Effector CD4-positive, alpha-beta T cell (primary cell): ENCODE results near the gene MAP1LC3B2.

ENCODE experiments used
- DNase-seq: peaks from one replicate; pipeline ENCODE4 v3.0.0-alpha.2; 2020

MAP1LC3B2 gene

DNA sequence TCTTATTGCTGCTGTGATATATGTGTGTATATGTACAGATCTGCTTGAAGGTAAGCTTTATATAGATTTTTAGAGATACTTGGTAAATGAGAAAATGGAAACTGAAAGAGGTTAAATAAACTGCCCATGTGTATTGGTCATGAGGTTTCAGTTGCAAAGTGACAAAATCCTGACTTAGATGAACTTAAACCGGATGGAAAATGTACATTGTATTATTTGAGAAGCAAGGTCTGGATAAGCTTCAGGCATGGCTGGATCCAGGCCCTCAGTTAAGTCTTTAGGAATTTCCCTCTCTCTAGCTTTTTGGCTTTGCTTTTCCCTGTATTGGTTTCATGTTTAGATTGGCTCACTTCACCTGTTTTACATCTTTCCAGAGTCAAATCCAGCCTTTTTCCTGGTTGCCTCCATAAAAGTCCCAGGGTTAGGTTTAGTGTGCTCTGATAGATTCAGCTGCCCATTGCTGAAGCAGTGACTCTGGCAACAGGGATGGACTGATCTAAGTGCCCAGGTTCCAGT lies 21.0 kb upstream of the MAP1LC3B2 start:
- DNase-seq = no peak

DNA sequence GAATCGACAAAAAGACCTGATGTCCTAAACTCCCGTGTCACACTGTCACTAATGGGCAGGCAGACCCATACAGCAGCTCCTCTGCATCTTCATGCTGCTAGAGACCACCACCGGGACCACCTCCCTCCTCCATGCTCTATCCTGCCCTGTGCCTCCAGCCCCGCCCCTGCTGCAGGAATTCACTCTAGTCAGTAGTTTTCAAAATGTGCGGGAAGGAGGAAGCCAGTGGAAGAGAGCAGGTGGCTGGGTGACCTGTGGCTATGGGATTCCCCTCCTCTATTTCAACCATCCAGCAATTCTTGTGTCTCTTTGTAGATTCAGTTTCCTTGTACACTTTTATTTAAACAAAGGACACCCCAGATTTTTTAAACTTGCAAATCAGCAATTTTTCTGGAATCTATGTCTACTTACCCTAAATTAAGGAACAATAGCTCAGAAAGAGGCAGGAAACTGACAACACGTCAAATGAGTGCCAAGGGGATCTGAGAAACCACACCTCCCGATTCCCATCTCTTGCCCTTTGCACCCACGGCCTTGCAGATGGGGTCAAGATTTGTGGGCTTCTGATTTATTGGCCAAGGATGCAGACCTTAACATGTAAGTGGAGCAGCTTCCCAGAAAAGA lies 20.4 kb upstream of the MAP1LC3B2 start:
- DNase-seq = no peak

DNA sequence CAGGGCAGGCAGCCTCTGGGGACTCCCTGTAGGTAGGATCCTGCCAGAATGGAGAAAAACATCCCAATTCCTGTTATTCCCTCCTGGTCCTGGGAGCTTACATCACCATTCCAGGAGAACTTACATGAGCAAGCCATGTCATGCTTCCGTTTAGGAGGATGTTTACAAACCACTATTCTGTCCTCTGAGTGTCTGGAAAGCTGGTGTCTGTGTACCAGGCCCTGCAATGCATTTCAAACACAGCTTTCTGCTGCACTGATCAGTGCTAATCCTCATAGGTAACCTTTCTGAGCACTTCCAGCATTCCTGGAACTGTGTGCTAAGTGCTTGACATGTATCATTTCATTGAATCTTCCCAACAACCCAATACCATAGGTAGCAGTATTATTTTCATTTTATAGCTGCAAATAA lies 19.8 kb upstream of the MAP1LC3B2 start:
- no peak for DNase-seq

DNA sequence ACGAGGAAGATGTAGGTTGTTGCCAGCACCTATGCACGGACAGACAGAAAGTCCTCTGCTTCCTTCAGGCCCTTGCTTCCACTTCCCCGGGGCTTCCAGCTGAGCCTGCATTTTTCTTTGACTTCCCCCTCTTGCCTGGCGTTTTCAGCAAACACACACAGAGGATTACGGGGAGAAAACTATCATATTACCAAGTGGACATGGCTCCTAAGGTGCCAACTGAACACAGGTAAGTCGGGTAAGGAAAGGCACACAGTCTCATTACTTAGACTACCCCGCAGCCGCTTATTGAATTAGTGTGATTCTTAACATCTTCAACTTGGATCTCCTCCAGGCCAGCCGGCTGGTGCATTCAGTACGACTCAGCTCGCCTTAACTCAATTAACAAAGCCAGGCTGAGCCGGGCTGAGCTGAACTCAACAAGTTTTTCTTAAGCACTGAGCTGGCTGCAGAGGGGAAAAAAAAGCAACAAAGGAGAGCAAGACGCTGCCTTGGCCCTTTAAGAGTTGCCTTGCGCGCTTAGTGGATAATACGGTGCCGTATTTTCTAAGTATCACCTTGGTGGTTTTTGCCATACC lies 19.2 kb upstream of the MAP1LC3B2 start:
- no peak for DNase-seq

DNA sequence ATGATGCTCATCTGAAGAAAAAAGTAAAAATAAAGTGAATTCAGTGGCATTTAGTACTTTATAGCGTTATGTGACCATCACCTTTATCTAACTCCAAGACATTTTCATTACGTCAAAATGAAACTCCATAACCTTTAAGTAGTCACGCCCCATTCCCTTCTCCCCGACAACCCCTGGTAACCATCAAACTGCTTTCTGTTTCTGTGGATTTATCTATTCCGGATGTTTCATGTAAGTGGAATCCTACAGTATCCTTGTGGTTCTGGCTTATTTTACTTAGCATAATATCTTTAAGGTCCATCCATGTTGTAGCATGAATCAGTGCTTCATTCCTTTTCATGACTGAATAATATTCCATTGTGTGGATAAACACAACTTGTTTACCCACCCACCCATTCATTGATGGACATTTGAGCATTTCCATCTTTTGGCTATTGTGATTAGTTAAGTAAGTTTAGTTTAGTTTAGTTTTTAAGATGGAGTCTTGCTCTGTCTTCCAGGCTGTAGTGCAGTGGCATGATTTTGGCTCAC lies 18.5 kb upstream of the MAP1LC3B2 start:
- DNase-seq = no peak

DNA sequence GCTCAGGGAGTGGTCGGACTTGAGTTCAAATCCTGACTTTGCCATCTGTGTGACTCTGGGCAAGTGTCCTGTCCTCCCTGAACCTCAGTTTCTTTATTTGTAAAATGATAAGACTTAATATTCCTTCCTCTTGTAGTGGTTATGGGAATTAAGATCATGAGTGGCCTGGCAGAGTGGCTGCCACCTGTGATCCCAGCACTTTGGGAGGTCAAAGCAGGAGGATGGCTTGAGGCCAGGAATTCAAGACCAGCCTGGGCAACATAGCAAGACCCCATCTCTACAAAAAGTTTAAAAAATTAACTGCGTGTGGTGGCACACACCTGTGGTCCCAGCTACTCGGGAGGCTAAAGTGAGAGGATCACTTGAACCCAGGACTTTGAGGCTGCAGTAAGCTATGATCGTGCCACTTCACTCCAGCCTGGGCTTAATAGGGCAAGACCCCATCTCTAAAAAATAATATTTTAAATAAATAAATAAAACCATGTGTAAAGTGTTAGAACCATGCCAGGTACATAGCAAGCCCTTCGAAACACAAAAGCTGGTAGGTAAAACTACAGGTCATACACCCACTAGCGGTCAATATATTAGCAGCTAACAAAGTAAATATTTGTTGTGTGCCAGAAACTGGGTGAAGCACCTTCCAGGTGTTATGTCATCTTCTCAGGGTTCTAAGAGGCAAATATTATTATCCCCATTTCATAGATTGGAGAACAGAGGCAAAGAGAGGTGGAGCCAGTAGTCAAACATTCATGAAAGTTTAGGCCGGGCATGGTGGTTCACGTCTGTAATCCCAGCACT lies 17.4 kb upstream of the MAP1LC3B2 start:
- no peak for DNase-seq

DNA sequence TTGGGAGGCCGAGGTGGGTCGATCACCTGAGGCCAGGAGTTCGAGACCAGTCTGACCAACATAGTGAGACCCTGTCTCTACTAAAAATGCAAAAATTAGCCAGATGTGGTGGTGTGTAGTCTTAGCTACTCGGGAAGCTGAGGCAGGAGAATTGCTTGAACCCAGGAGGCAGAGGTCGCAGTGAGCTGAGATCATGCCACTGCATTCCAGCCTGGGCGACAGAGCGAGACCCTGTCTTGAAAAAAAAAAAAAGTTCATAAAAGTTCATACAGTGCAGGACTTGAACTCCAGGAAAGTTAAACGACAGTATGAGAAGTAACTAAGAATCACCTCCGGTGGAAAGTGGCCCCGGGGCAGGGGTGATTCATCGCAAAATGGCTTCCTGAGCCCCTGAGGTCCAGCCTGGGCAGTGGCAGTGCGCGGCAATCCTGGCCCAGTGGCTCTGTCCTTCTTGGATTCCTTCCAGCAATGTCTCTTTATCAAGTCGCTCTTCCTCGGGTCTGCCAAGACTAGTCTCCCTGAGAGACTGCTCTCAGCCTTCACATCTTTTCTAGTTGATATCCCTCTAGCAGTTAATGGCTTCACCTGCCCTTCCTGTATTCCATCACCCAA lies 16.7 kb upstream of the MAP1LC3B2 start:
- DNase-seq = no peak

DNA sequence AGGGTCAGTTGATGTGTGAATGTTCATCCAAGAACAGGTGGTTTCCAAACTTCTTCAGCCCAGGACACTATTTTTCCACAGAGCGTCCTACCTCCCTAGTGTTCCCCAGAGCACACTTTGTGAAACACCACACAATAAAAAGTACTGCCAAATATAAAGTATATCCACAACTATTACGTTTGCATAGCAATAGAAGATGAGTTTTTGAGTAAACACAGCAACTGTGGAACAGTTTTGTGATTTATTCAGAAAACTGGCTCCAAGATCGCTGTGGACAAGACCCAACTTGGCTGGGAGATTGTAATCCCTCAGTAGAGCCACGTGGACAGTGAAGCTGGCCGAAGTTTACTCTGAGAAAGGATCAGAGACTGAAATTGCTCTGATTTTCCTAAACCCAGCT lies 14.5 kb upstream of the MAP1LC3B2 start:
- no peak for DNase-seq

DNA sequence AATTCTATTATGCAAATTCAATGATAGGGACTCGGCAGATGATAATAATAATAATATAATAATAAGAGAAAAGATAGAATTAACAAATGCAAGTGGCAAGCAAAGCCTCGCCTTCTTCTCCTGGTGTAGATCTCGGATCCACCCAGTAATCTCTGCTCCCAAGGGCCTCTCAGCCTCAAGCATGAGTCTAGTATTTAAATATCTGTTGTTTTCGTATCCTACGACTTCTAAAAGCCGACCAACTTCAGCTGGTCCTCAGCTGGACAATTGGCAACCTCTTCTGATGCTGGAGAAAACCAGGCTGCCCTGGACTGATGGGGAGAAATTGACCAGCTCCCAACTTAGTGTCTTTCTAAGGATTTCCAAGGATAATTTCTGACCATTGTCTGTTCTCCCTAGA lies 14.0 kb upstream of the MAP1LC3B2 start:
- DNase-seq = no peak

DNA sequence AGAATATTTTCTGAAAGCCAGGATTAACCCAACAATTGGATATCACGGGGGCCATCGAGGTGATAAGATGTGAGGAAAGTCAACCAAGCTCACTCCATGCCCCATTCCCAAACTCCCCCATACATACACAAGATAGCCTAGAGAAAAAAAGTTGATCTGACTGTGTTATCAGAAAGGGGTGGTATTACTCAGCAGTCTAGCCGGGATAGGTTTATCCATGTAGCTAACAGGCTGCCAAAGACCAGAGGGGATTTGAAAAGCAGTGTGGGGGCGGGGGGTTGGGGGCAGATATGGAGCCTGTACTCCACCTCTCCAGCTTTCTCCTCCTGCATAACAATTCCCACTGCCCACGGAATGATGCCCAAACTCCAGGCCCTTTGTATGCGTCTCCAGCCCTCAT lies 13.2 kb upstream of the MAP1LC3B2 start:
- DNase-seq = no peak

DNA sequence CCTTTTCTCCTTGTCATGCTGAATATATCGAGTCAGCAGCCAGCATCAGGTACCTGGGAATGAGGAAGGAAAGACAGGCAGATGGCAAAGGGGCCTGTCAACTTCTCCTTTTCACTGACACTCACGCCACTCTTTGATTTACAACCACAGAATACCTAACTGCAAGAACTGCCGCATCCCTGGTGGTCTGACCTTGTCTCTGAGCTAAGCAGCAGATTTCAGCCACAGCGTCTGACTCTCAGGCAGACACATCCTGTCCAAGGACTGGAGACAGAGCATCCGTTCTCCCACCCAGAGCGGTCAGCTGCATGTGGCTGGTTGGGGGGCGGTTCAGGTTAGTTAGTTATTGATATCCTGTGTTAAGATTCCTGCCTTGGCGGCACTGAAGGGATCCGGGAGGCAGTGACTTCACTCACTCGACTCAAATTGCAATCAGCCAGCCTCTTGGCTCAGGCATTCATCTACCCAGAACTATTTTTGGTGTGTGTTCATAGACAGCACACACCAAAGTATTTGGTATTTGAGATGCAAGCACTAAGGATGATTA lies 11.2 kb upstream of the MAP1LC3B2 start:
- no peak for DNase-seq

DNA sequence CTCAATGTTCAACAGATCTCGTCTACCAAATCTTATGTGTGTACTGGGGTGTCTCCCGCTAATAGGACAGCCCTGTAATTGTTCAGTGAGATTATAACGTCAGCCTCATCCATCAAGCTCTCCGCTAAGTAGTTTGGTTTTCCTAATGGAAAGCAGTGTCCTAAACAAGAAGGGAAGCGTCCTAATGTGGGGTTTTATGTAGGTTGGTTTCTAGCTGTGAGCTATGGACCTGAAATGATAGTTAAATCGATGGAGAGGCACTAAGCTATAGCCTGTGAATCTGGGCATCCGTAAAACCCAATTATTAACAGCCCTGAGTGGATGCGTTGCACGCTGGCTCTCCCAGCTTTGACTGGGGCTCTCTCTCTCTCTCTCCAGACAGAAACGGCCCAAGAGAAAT lies 9.2 kb upstream of the MAP1LC3B2 start:
- no peak for DNase-seq

DNA sequence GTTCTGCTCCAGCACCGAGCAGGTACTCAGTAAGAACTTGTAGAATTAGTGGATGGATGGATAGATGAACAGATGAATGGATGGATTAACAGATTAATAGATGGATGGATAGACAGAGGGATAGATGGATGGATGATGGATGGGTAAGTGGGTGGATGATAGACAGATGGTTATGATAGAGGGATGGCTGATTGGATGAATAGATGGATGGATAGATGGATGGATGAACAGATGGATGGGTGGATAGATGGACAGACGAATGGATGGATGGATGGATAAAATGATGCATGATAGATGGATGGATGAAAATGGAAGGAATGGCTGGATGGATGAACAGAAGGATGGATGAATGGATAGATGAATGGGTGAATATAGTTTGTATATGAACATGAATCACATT lies 8.0 kb upstream of the MAP1LC3B2 start:
- DNase-seq = no peak

DNA sequence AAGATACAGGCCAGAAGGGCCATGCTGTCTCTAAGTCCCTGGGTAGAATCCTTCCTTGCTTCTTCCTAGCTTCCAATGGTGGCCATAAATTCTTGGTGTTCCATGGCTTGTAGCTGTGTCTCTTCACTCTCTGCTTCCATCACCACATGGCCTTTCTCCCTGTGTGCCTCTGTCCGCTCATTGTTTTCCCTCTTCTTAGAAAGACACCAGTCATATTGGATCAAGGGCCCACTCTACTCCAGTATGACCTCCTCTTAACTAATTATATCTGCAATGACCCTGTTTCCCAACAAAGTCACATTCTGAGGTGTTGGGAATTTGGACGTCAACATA lies 7.6 kb upstream of the MAP1LC3B2 start:
- no peak for DNase-seq

DNA sequence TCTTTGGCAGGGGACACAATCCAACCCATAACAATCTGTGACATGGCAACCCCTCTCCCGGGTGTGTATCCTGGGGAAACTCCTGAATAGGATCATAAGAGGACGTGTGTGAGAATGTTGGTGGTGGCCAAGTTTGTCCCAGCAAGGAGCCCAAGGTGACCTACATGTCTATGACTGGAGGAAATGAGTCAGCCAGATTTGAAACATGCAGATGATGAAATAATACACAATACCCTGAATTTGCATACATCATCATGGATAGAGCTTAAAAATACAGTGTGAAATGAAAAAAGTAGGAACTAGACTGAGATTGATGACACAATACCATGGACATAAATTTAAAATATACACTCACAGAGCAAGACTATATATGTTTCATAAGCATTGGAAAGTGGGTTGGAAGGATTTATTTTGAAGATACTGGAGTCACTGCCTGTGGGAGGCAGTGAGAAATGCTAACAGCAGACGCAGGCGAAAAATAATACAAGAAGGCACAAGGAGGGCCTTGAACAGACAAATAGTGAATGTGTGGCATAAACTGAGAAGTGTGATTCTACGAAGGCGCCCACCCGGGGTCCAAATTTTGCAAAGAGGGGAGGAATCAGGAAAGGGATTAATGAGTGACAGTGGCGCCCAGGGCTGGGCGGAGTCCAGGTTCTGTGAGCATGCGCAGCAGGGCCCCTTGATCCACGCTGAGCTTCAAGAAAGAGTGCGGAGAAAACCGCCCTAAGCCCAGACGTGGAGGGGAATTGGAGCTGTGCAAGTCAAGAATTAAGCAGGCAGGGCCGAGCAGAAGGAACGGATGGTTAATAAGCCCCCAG lies 7.0 kb upstream of the MAP1LC3B2 start:
- no peak for DNase-seq

DNA sequence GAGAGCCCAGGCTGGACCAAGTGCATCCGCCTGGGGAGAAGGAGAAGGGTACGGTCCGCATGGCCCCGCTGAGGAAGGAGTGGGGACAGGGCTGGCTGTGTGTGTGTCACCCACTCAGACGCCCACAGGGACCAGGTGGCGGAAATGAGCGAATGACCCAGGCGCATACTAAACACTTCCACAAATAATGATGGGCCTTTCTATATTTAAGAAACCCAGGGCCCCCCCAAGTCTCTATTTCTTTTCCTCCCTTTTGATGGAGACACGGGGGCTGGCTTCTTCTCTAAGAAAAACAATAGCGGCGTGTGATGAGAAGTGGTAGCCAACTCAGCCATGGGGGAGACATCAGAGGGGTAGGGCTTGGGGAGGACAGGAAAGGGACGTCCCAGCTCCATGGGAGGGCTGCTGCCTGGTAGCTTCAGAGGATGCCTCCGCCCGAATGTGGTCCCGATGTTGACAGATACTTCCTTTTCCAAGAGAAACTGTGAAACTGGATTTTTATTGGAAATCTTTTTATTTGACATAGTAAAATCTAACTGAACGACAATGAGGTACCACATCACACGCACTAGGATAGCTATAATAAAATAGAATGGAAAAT lies 6.3 kb upstream of the MAP1LC3B2 start:
- no peak for DNase-seq

DNA sequence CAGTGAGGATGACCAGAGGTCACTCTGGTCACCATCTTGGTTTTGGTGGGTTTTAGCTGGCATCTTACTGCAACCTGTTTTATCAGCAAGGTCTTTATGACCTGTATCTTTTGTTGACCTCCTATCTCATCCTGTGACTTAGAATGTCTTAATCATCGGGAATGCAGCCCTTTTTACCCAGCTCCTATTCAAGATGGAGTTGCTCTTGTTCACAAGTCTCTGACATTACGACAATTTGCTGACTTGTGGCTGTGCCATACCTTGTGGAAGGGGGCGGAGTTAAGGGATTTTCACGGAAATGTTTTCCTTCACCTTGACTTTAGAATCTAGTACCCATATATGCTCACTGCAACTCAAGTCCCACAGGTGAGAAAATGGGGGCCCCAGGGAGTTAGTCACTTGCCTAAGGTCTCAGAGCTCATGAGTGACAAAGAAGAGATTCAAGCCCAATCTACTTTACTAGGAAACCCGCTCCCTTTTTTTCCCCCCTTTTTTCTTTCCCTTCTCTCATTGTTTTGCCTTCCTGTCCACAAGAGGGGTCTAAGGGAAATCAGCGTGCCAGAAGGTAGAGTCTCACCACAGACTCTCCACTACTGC lies 2.7 kb upstream of the MAP1LC3B2 start:
- no peak for DNase-seq

DNA sequence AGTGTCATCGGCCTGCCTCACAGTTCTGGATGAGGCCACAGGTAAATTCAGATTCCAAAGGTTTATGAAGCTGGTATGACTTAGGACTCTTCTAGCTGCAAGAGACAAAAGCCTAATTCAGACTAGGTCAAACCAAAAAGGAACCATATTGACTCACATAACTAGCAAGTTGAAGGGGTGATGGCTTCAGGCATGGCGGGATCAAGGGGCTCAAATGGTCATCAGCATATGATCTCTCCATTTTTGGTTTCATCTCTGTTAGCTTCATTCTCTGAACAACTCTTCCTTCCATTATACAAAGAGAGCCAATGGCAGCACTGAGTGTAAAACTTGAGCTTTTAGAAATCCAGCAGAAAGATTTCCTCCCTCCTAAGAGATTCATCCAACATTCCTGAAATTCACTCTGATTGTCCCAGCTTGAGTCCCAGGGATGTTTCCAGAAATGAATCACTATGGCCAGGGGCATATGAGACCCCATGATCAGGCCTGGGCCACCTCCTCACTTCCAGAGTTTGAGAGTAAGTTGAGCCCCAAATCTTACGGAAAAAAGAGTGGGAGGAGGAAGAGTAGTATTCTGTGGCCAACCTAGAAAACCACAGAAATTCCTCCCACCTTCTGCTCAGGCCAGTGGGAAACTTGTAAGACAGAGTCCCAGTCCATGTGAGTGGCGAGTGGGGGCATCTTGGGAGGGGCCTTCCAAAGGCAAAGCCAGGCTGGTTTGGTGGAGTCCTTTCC lies 2.0 kb upstream of the MAP1LC3B2 start:
- DNase-seq = no peak

DNA sequence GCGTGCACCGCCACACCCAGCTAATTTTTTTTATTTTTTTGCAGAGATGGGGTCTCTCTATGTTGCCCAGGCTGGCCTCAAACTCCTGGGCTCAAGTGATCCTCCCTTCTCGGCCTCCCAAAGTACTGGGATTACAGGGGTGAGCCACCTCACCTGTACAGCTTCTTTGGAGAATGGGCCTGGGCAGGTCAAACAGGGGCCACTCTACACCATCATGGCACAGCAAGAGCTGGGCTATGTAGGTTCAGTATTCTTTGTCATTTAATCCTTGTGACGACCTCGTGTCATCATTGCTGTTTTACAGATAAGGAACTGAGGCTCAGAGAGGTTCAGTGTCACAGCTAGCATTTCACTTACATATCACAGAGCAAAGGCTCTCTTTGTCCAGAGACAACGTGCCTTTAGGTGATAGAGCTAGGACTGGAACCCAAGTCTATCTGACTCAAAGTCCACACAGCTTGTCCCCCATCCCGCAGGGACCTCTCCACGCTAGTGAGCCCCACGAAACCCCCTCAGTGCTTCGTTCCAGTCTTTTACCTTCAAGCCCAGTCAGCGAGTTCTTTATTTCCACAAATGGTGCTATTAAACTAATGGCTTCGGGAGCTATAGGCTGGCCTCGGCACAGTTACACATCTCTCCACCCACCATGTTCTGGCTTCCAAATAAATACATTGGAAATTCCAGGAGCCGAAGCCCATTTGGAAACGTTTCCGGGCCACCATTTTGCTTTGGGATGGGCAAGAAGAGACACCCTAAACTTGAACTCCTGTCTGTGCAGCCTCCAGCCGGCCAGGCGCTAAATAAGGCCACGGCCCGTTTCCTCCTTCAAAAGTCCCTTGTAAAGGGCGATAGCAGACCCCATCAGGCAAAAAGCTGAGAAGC lies 660 bp upstream of the MAP1LC3B2 start:
- no peak for DNase-seq
